ENCODE results near the gene OLIG1. TPM values are rescaled to one million over a fixed set of nuclear protein-coding genes. Genes with fewer than 3 reads are reported as not detected.

Gene OLIG1
- total and polyA plus RNA-seq, 2 of the 8 experiments (the other 6 are each of a cell fraction or from before 2014, with no cell fraction given): 0.65 to 1.2 TPM

- TF ChIP-seq USF2 (IDR thresholded peaks at IDR 0.05; ENCODE audit: low read length) (no peak), GABPA (IDR thresholded peaks at IDR 0.05; ENCODE audit: borderline replicate concordance, insufficient read depth, low read length) (no peak), PHF8 (conservative IDR thresholded peaks at IDR 0.05; ENCODE audit: low read depth, low read length) (no peak), CREB1 (IDR thresholded peaks at IDR 0.05) (no peak), SIN3A (conservative IDR thresholded peaks at IDR 0.05 in 1 of 2, IDR thresholded peaks at IDR 0.05 in 1 of 2; ENCODE audit: low read depth in 1 of 2, low read length in 2 of 2) (no peak)
These were observed 9.1 kb downstream of the OLIG1 start (continued) for GRCh38 chr21:33078907-33079582.

Measured in H1 (cell line).